Calu3 (cell line): Measurements from ENCODE around the gene PAK4. TPM values are rescaled to one million over a fixed set of nuclear protein-coding genes. Genes with fewer than 3 reads are reported as not detected.

Experiments
- BruUV-seq: library from RNA; stranded (reverse); fragments of 400-500 nt; replicated peaks from 2 replicates; lab custom pipeline; 2021; lab: Mats Ljungman, UMichigan
- CTCF ChIA-PET: fragments of 300-600 bp; sonication (Branson Sonifier 250); formaldehyde crosslinking; loops from one replicate; lab custom pipeline; 2022; ENCODE audit warnings: antibody characterized with exemption; lab: Charles Lee
- DNase-seq: peaks from one replicate; pipeline ENCODE4 v3.0.0; 2022
- H3K27ac Mint-ChIP-seq: one replicate; pipeline ENCODE4 v1.8.0; 2022; ENCODE audit warnings: mixed read lengths; ENCODE audit not compliant: unreplicated experiment
- H3K27me3 Mint-ChIP-seq: one replicate; pipeline ENCODE4 v1.8.0; 2022; ENCODE audit warnings: mixed read lengths; ENCODE audit not compliant: unreplicated experiment
- H3K36me3 Mint-ChIP-seq: one replicate; pipeline ENCODE4 v1.8.0; 2022; ENCODE audit warnings: mild to moderate bottlenecking, moderate library complexity, mixed read lengths; ENCODE audit not compliant: insufficient read depth, unreplicated experiment
- H3K4me1 Mint-ChIP-seq: one replicate; pipeline ENCODE4 v1.8.0; 2022; ENCODE audit warnings: mild to moderate bottlenecking, low read depth, mixed read lengths; ENCODE audit not compliant: unreplicated experiment
- H3K4me3 Mint-ChIP-seq: one replicate; pipeline ENCODE4 v1.8.0; 2022; ENCODE audit warnings: mild to moderate bottlenecking, low read depth, moderate library complexity, mixed read lengths; ENCODE audit not compliant: unreplicated experiment
- H3K9me3 Mint-ChIP-seq: one replicate; pipeline ENCODE4 v1.8.0; 2022; ENCODE audit warnings: low read depth, mixed read lengths; ENCODE audit not compliant: unreplicated experiment
- CTCF ChIP-seq: fragments of 200-600 bp; IDR thresholded peaks from one replicate; pipeline ENCODE4 v1.8.0; 2022; ENCODE audit warnings: antibody characterized with exemption; ENCODE audit not compliant: unreplicated experiment
- intact Hi-C: fragments of 100-400 bp; cut with micrococcal nuclease; formaldehyde crosslinking; loops from one replicate; pipeline ENCODE4 v1.10.0; 2022; ENCODE audit not compliant: unreplicated experiment
- total RNA-seq: library from RNA; stranded (reverse); gene quantifications from 2 replicates; pipeline ENCODE4 v1.2.3, GENCODE V29; 2022

Gene PAK4
- total RNA-seq, 1 experiment from 2014 or later: 75.7 TPM

DNA sequence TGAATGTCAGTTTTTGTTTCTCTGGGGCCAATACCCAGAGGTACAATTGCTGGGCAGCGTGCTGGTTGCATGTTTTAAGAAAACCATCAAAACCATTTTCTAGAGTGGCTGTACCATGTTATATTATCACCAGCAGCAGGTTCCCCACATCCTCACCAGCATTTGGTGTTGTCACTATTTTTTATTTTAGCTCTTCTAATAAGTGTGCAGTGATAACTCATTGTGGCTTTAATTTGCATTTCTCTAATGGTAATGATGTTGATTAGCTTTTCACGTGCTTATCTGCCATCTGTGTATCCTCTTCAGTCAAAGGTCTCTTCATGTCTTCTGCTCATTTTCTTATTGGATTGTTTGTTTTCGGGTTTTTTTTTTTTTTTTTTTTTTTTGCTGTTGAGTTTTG, 21.9 kb downstream of the PAK4 start:
- no peak overlapping the region for H3K4me3 Mint-ChIP-seq
- CTCF ChIA-PET: interaction anchor here (0.7 kb wide), 2 partner anchors 15 to 65 kb away, joined by 4 to 5 read pairs; no protein-coding TSS in a partner anchor
- H3K9me3 Mint-ChIP-seq: peaks cover 2% of the 10 kb centered on the region
- no peak for TF ChIP-seq CTCF
- no peaks in the 10 kb centered on the region for H3K27me3 Mint-ChIP-seq
- no TSS peak for BruUV-seq
- DNase-seq: no peak
- no peak overlapping the region for H3K27ac Mint-ChIP-seq
- intact Hi-C loops: no loop called here
- H3K36me3 Mint-ChIP-seq: peaks cover 10% of the 10 kb centered on the region
- H3K4me1 Mint-ChIP-seq: peaks cover 39% of the 10 kb centered on the region

DNA sequence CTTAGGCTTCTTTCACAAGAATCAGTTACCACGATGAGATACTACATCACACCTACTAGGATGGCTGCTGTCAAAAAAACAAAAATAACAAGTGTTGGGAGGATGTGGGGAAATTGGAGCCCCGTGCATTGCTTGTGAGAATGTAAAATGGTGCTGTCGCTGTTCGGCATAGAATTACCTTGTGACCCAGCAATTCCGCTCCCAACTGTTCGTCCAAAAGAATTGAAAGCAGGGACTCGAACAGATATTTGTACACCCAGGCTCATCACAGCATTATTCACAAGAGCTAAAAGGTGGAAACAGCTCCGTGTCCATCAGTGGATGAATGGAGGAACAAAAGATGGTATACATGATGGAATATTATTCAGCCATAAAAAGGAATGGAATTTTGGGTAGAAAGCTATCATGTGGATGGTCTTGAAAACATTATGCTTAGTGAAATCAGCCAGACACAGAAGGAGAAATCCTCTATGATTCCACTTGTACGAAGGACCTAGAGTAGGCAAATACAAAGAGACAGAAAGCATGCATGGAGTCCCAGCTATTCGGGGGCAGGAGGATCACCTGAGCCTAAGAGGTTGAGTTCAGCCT, 23.4 kb downstream of the PAK4 start:
- no peak for TF ChIP-seq CTCF
- no TSS peak for BruUV-seq
- H3K4me1 Mint-ChIP-seq: peaks cover 31% of the 10 kb centered on the region
- DNase-seq: no peak
- intact Hi-C loops: no loop called here
- H3K27me3 Mint-ChIP-seq: no peaks in the 10 kb centered on the region
- H3K36me3 Mint-ChIP-seq: peaks cover 15% of the 10 kb centered on the region
- no peak overlapping the region for H3K27ac Mint-ChIP-seq
- CTCF ChIA-PET: interaction anchor here (1.4 kb wide), 1 partner anchor 16 kb away, joined by 3 read pairs; no protein-coding TSS in a partner anchor
- H3K4me3 Mint-ChIP-seq: no peak overlapping the region
- H3K9me3 Mint-ChIP-seq: peaks cover 2% of the 10 kb centered on the region

DNA sequence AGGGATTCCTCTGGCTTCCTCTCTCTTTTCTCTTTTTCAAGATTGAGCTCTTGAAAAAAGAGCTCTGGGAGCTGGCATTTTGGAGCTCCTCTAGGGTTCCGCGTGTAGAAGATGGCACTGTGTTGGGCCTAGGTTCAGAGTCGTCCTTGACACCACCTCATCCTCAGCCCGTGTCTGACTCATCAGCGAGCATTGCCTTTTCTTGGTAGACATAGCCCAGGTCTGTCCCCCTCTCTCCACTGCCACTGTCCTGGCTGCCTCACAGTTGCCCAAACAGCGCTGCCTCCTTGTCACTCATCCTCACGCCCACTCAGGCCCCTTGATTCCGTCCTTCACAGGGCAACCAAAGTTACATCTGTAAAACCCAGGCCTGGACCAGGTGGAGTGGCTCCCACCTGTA, 24.6 kb downstream of the PAK4 start:
- CTCF ChIA-PET: interaction anchor here (1.4 kb wide), 1 partner anchor 17 kb away, joined by 3 read pairs; no protein-coding TSS in a partner anchor
- Mint-ChIP-seq H3K4me3 (no peak overlapping the region), H3K4me1 (peaks cover 31% of the 10 kb centered on the region), H3K9me3 (peaks cover 2% of the 10 kb centered on the region), H3K36me3 (peaks cover 27% of the 10 kb centered on the region), H3K27me3 (no peaks in the 10 kb centered on the region), H3K27ac (no peak overlapping the region)
- no TSS peak for BruUV-seq
- TF ChIP-seq CTCF: no peak
- intact Hi-C loops: loop anchor here (5.0 kb wide), 1 partner anchor 377 kb away; no protein-coding TSS in a partner anchor
- DNase-seq: no peak

GRCh38 chr19:39150807-39151600, 25.4 kb downstream of the PAK4 start:
- Mint-ChIP-seq H3K27me3 (no peaks in the 10 kb centered on the region), H3K9me3 (peaks cover 2% of the 10 kb centered on the region), H3K4me3 (no peak overlapping the region), H3K27ac (peak overlapping the region; percentile 15), H3K36me3 (peaks cover 29% of the 10 kb centered on the region), H3K4me1 (peaks cover 33% of the 10 kb centered on the region)
- intact Hi-C loops: loop anchor here (5.0 kb wide), 1 partner anchor 376 kb away; no protein-coding TSS in a partner anchor
- DNase-seq: no peak
- CTCF ChIA-PET: no interaction called here
- TF ChIP-seq CTCF: no peak
- no TSS peak for BruUV-seq
